LNCAP (cell line): ENCODE measurements around the gene ADGRD1.

Source experiments
- CTCF ChIP-seq: fragments of 450-650 bp; IDR thresholded peaks from 2 replicates; pipeline ENCODE4 v1.5.1; 2017; ENCODE audit warnings: mild to moderate bottlenecking

Gene ADGRD1

GRCh38 chr12:131065279-131065678 is 111.6 kb downstream of the ADGRD1 start:
- no peak for TF ChIP-seq CTCF

GRCh38 chr12:131065801-131066200 is 112.1 kb downstream of the ADGRD1 start:
- no peak for TF ChIP-seq CTCF

- no peak for TF ChIP-seq CTCF
Measured at GRCh38 chr12:131066207-131066885, 112.6 kb downstream of the ADGRD1 start.

GRCh38 chr12:131066886-131067490 is 113.3 kb downstream of the ADGRD1 start:
- TF ChIP-seq CTCF, result no peak

GRCh38 chr12:131067981-131068851 is 114.5 kb downstream of the ADGRD1 start:
- no peak for TF ChIP-seq CTCF

GRCh38 chr12:131072451-131073230 is 118.9 kb downstream of the ADGRD1 start:
- TF ChIP-seq CTCF, result no peak
